T-helper 1 cell treated with Interleukin-12 subunit alpha and Interleukin-12 subunit beta and Interleukin-4 antibody, amounts not matched to agents 30 μg/mL and 1 μg/mL, for 36 hours (primary cell): ENCODE data around the gene RBM11.

ENCODE experiments used
- H3K27ac Mint-ChIP-seq: one replicate; pipeline ENCODE4 v1.8.0; 2021; ENCODE audit warnings: mild to moderate bottlenecking, mixed read lengths
- H3K27me3 Mint-ChIP-seq: one replicate; pipeline ENCODE4 v1.8.0; 2021; ENCODE audit warnings: low read depth, mixed read lengths
- H3K36me3 Mint-ChIP-seq: one replicate; pipeline ENCODE4 v1.8.0; 2021; ENCODE audit warnings: low read depth, mixed read lengths
- H3K4me1 Mint-ChIP-seq: one replicate; pipeline ENCODE4 v1.8.0; 2021; ENCODE audit warnings: low read depth, mixed read lengths
- H3K4me3 Mint-ChIP-seq: one replicate; pipeline ENCODE4 v1.8.0; 2021; ENCODE audit warnings: mild to moderate bottlenecking, moderate library complexity, mixed read lengths
- H3K9me3 Mint-ChIP-seq: one replicate; pipeline ENCODE4 v1.8.0; 2021; ENCODE audit warnings: mixed read lengths

The RBM11 gene

GRCh38 chr21:14251336-14251735 lies 35.4 kb downstream of the RBM11 start:
- Mint-ChIP-seq H3K27me3 (peaks cover 10% of the 10 kb centered on the region), H3K27ac (no peak overlapping the region), H3K4me3 (no peak overlapping the region), H3K36me3 (no peaks in the 10 kb centered on the region), H3K9me3 (no peaks in the 10 kb centered on the region), H3K4me1 (peaks cover 2% of the 10 kb centered on the region)

GRCh38 chr21:14259747-14260146 lies 43.8 kb downstream of the RBM11 start:
- H3K4me1 Mint-ChIP-seq: no peaks in the 10 kb centered on the region
- H3K36me3 Mint-ChIP-seq: no peaks in the 10 kb centered on the region
- no peak overlapping the region for H3K27ac Mint-ChIP-seq
- no peak overlapping the region for H3K4me3 Mint-ChIP-seq
- no peaks in the 10 kb centered on the region for H3K9me3 Mint-ChIP-seq
- H3K27me3 Mint-ChIP-seq: peaks cover 21% of the 10 kb centered on the region

- Mint-ChIP-seq H3K27ac (no peak overlapping the region), H3K36me3 (no peaks in the 10 kb centered on the region), H3K9me3 (no peaks in the 10 kb centered on the region), H3K4me1 (no peaks in the 10 kb centered on the region), H3K27me3 (peaks cover 24% of the 10 kb centered on the region), H3K4me3 (no peak overlapping the region)
Observed at GRCh38 chr21:14260174-14260764, 44.3 kb downstream of the RBM11 start.

- Mint-ChIP-seq H3K4me3 (no peak overlapping the region), H3K27me3 (peaks cover 24% of the 10 kb centered on the region), H3K36me3 (no peaks in the 10 kb centered on the region), H3K4me1 (no peaks in the 10 kb centered on the region), H3K27ac (no peak overlapping the region), H3K9me3 (no peaks in the 10 kb centered on the region)
Observed at GRCh38 chr21:14262039-14262438, 46.1 kb downstream of the RBM11 start.

- Mint-ChIP-seq H3K9me3 (no peaks in the 10 kb centered on the region), H3K36me3 (no peaks in the 10 kb centered on the region), H3K4me3 (no peak overlapping the region), H3K27me3 (peaks cover 16% of the 10 kb centered on the region), H3K27ac (no peak overlapping the region), H3K4me1 (no peaks in the 10 kb centered on the region)
Observed at GRCh38 chr21:14263879-14264278, 47.9 kb downstream of the RBM11 start.

- Mint-ChIP-seq H3K36me3 (no peaks in the 10 kb centered on the region), H3K27ac (no peak overlapping the region), H3K4me1 (no peaks in the 10 kb centered on the region)
Observed at GRCh38 chr21:14265023-14265422, 49.1 kb downstream of the RBM11 start.

GRCh38 chr21:14267076-14267475 lies 51.1 kb downstream of the RBM11 start:
- H3K4me3 Mint-ChIP-seq: no peak overlapping the region

More at GRCh38 chr21:14265023-14265422, 49.1 kb downstream of the RBM11 start:
- no peaks in the 10 kb centered on the region for H3K9me3 Mint-ChIP-seq
- peaks cover 13% of the 10 kb centered on the region for H3K27me3 Mint-ChIP-seq
- H3K4me3 Mint-ChIP-seq: no peak overlapping the region

GRCh38 chr21:14270631-14271030 lies 54.7 kb downstream of the RBM11 start:
- Mint-ChIP-seq H3K36me3 (no peaks in the 10 kb centered on the region), H3K9me3 (no peaks in the 10 kb centered on the region), H3K27ac (no peak overlapping the region), H3K27me3 (peaks cover 34% of the 10 kb centered on the region), H3K4me1 (peaks cover 3% of the 10 kb centered on the region), H3K4me3 (no peak overlapping the region)

More at GRCh38 chr21:14267076-14267475, 51.1 kb downstream of the RBM11 start:
- H3K36me3 Mint-ChIP-seq: no peaks in the 10 kb centered on the region
- no peaks in the 10 kb centered on the region for H3K9me3 Mint-ChIP-seq
- H3K27me3 Mint-ChIP-seq: peaks cover 20% of the 10 kb centered on the region
- no peaks in the 10 kb centered on the region for H3K4me1 Mint-ChIP-seq
- no peak overlapping the region for H3K27ac Mint-ChIP-seq

GRCh38 chr21:14271053-14271452 lies 55.1 kb downstream of the RBM11 start:
- H3K9me3 Mint-ChIP-seq: no peaks in the 10 kb centered on the region
- no peaks in the 10 kb centered on the region for H3K36me3 Mint-ChIP-seq
- peaks cover 38% of the 10 kb centered on the region for H3K27me3 Mint-ChIP-seq

GRCh38 chr21:14271641-14272040 lies 55.7 kb downstream of the RBM11 start:
- Mint-ChIP-seq H3K4me3 (no peak overlapping the region), H3K9me3 (no peaks in the 10 kb centered on the region), H3K27me3 (peaks cover 38% of the 10 kb centered on the region), H3K36me3 (no peaks in the 10 kb centered on the region), H3K27ac (no peak overlapping the region), H3K4me1 (peaks cover 3% of the 10 kb centered on the region)

More at GRCh38 chr21:14271053-14271452, 55.1 kb downstream of the RBM11 start:
- peaks cover 3% of the 10 kb centered on the region for H3K4me1 Mint-ChIP-seq
- no peak overlapping the region for H3K27ac Mint-ChIP-seq
- no peak overlapping the region for H3K4me3 Mint-ChIP-seq

- Mint-ChIP-seq H3K27ac (no peak overlapping the region), H3K27me3 (peaks cover 38% of the 10 kb centered on the region), H3K9me3 (no peaks in the 10 kb centered on the region), H3K36me3 (no peaks in the 10 kb centered on the region), H3K4me1 (peaks cover 3% of the 10 kb centered on the region), H3K4me3 (peak overlapping the region; percentile 41)
Observed at GRCh38 chr21:14273736-14274538, 58.0 kb downstream of the RBM11 start.

- Mint-ChIP-seq H3K4me3 (no peak overlapping the region), H3K27me3 (peaks cover 45% of the 10 kb centered on the region), H3K27ac (no peak overlapping the region), H3K4me1 (peaks cover 3% of the 10 kb centered on the region), H3K9me3 (no peaks in the 10 kb centered on the region), H3K36me3 (no peaks in the 10 kb centered on the region)
Observed at GRCh38 chr21:14275702-14276205, 59.8 kb downstream of the RBM11 start.
